Upper lobe of right lung (tissue), 1 donor: ENCODE measurements around the gene DNAAF8. TPM values are rescaled to one million over a fixed set of nuclear protein-coding genes. Genes with fewer than 3 reads are reported as not detected.
"Not testable (repeated sequence)": the region's sequence is repeated elsewhere in the genome, so short reads cannot be mapped to it uniquely, and the experiment has no call there.

Experiments used
- ATAC-seq: fragments of 200-7000 bp; cut with Tn5 transposase; one replicate; pipeline ENCODE4 v1.9.1; 2020; ENCODE audit warnings: mild to moderate bottlenecking, moderate library complexity
- DNase-seq: peaks from one replicate; pipeline ENCODE4 v3.0.0-alpha.2; 2020
- H3K27ac ChIP-seq: fragments of 200-600 bp; one replicate; pipeline ENCODE4 v1.8.0; 2022
- H3K27me3 ChIP-seq: fragments of 200-600 bp; one replicate; pipeline ENCODE4 v1.8.0; 2022; ENCODE audit warnings: mild to moderate bottlenecking
- H3K36me3 ChIP-seq: fragments of 200-600 bp; one replicate; pipeline ENCODE4 v1.8.0; 2022
- H3K4me1 ChIP-seq: fragments of 200-600 bp; one replicate; pipeline ENCODE4 v1.8.0; 2022
- H3K4me3 ChIP-seq: fragments of 200-600 bp; one replicate; pipeline ENCODE4 v1.8.0; 2022; ENCODE audit warnings: mild to moderate bottlenecking
- H3K9me3 ChIP-seq: fragments of 200-600 bp; one replicate; pipeline ENCODE4 v1.8.0; 2022
- CTCF ChIP-seq: fragments of 200-600 bp; IDR thresholded peaks from one replicate; pipeline ENCODE4 v1.8.0; 2022; ENCODE audit warnings: antibody characterized with exemption
- intact Hi-C: fragments of 100-400 bp; cut with DNase I; formaldehyde crosslinking; loops from one replicate; pipeline ENCODE4 v1.11.0; 2022
- total RNA-seq: library from RNA; stranded (reverse); fragmentation: NEBNext Ultra II Directional; extraction: Animal tissue kit (Norgen Biotek cat#: 25700); gene quantifications from one replicate; pipeline ENCODE4 v1.2.1, GENCODE V29; 2021
- donor health status: DM: no; HTN: yes; CAD: no; lungs with severe emphysema.

The DNAAF8 gene
- total RNA-seq, 1 donor from 2014 or later = 0.58 TPM

GRCh38 chr16:4737545-4737944 lies 3.2 kb downstream of the DNAAF8 start:
- no peaks in the 10 kb centered on the region for H3K27me3 ChIP-seq
- H3K36me3 ChIP-seq = no peaks in the 10 kb centered on the region
- H3K4me1 ChIP-seq = peaks cover 4% of the 10 kb centered on the region
- TF ChIP-seq CTCF = no peak
- DNase-seq (no peak), ATAC-seq (no peak)
- no peaks in the 10 kb centered on the region for H3K9me3 ChIP-seq
- intact Hi-C loops = no loop called here
- H3K4me3 ChIP-seq = no peak overlapping the region
- H3K27ac ChIP-seq = no peak overlapping the region

GRCh38 chr16:4738370-4738769 lies 4.0 kb downstream of the DNAAF8 start:
- intact Hi-C loops, ATAC-seq, H3K27ac ChIP-seq, H3K4me3 ChIP-seq, DNase-seq, H3K4me1 ChIP-seq, H3K36me3 ChIP-seq, H3K27me3 ChIP-seq, H3K9me3 ChIP-seq: not testable (repeated sequence)

- Histone ChIP-seq H3K4me3 (no peak overlapping the region), H3K27ac (no peak overlapping the region), H3K4me1 (no peaks in the 10 kb centered on the region), H3K36me3 (no peaks in the 10 kb centered on the region), H3K27me3 (no peaks in the 10 kb centered on the region), H3K9me3 (no peaks in the 10 kb centered on the region)
- intact Hi-C loops = no loop called here
- no peak for TF ChIP-seq CTCF
- no peak for DNase-seq
- ATAC-seq = peak; percentile 45
Observed at GRCh38 chr16:4743226-4743878, 9.0 kb downstream of the DNAAF8 start.

- intact Hi-C loops = no loop called here
- Histone ChIP-seq H3K4me1 (no peaks in the 10 kb centered on the region), H3K36me3 (no peaks in the 10 kb centered on the region), H3K27me3 (no peaks in the 10 kb centered on the region), H3K4me3 (no peak overlapping the region), H3K27ac (no peak overlapping the region), H3K9me3 (no peaks in the 10 kb centered on the region)
- ATAC-seq (no peak), DNase-seq (no peak)
- TF ChIP-seq CTCF = no peak
Observed at GRCh38 chr16:4744555-4745273, 10.4 kb downstream of the DNAAF8 start.

GRCh38 chr16:4745274-4745569 lies 10.9 kb downstream of the DNAAF8 start:
- Histone ChIP-seq H3K36me3 (peaks cover 3% of the 10 kb centered on the region), H3K9me3 (no peaks in the 10 kb centered on the region), H3K27ac (no peak overlapping the region), H3K4me1 (no peaks in the 10 kb centered on the region), H3K4me3 (no peak overlapping the region), H3K27me3 (no peaks in the 10 kb centered on the region)
- DNase-seq (no peak), ATAC-seq (no peak)
- TF ChIP-seq CTCF = no peak
- intact Hi-C loops = no loop called here

GRCh38 chr16:4746215-4746614 lies 11.9 kb downstream of the DNAAF8 start:
- intact Hi-C loops = no loop called here
- ATAC-seq = no peak

More at GRCh38 chr16:4746215-4746614, 11.9 kb downstream of the DNAAF8 start:
- Histone ChIP-seq H3K4me3 (no peak overlapping the region), H3K27ac (no peak overlapping the region), H3K27me3 (no peaks in the 10 kb centered on the region), H3K9me3 (no peaks in the 10 kb centered on the region), H3K4me1 (no peaks in the 10 kb centered on the region), H3K36me3 (peaks cover 13% of the 10 kb centered on the region)
- TF ChIP-seq CTCF = no peak
- DNase-seq = no peak
